GF-D8 (cell line): ENCODE measurements around the gene MAPK8IP1.

Experiments
- DNase-seq: peaks from one replicate; lab custom pipeline; 2025; lab: John Stamatoyannopoulos, UW

MAPK8IP1 gene

GRCh38 chr11:45945397-45945999, 60.0 kb downstream of the MAPK8IP1 start:
- DNase-seq: no peak

- no peak for DNase-seq
These were observed 62.4 kb downstream of the MAPK8IP1 start for GRCh38 chr11:45947885-45948284.

GRCh38 chr11:45948356-45948755, 62.9 kb downstream of the MAPK8IP1 start:
- no peak for DNase-seq

GRCh38 chr11:45949992-45950407, 64.5 kb downstream of the MAPK8IP1 start:
- no peak for DNase-seq
